HepG2 (cell line): ENCODE data around the gene IL11RA. TPM values are rescaled to one million over a fixed set of nuclear protein-coding genes. Genes with fewer than 3 reads are reported as not detected.
A peak's percentile ranks its signal among the peaks of the same experiment; 100 is the strongest.

Experiments used
- ATM ChIP-seq: fragments of 450-650 bp; IDR thresholded peaks from 2 replicates; pipeline ENCODE4 v1.7.1; 2017; ENCODE audit warnings: mild to moderate bottlenecking, borderline replicate concordance
- BCL6 ChIP-seq: IDR thresholded peaks from 2 replicates; pipeline ENCODE4 v1.6.1; 2016; ENCODE audit warnings: missing genetic modification reagents, missing compliant biosample characterization
- CBFB ChIP-seq: sonication (generic); formaldehyde crosslinking; IDR thresholded peaks from 2 replicates; pipeline ENCODE4 v1.4.0; 2020; ENCODE audit warnings: missing genetic modification reagents
- CEBPB ChIP-seq: IDR thresholded peaks from 2 replicates; pipeline ENCODE4 v1.6.1; 2011; ENCODE audit warnings: low read depth, low read length, improper control_type of control experiment, borderline replicate concordance
- EP300 ChIP-seq, 3 experiments: sonication (generic) in 1 of 3; formaldehyde crosslinking in 1 of 3; IDR thresholded peaks; 2 replicates each; pipeline versions ENCODE4 v1.5.1 to v1.6.1; 2011 to 2020; ENCODE audit warnings: low read depth in 2 of 3, low read length in 2 of 3, borderline replicate concordance in 1 of 3, improper control_type of control experiment in 1 of 3, mild to moderate bottlenecking in 1 of 3, missing genetic modification reagents in 1 of 3, moderate library complexity in 1 of 3
- HNF4G ChIP-seq, 2 experiments: sonication (generic) in 1 of 2; formaldehyde crosslinking in 1 of 2; IDR thresholded peaks; 2 replicates each; pipeline versions ENCODE4 v1.4.0 to v1.6.1; 2011 to 2020; ENCODE audit warnings: borderline replicate concordance in 2 of 2, low read depth in 2 of 2, mild to moderate bottlenecking in 2 of 2, low read length in 1 of 2, missing genetic modification reagents in 1 of 2, moderate library complexity in 1 of 2
- KDM4B ChIP-seq: sonication (generic); formaldehyde crosslinking; IDR thresholded peaks from 2 replicates; pipeline ENCODE4 v1.4.0; 2020; ENCODE audit warnings: missing genetic modification reagents
- MAZ ChIP-seq, 2 experiments: sonication (generic) in 1 of 2; formaldehyde crosslinking in 1 of 2; IDR thresholded peaks; 2 replicates each; pipeline versions ENCODE4 v1.5.0 to v1.6.1; 2012 to 2020; ENCODE audit warnings: low read depth in 2 of 2, mild to moderate bottlenecking in 2 of 2, borderline replicate concordance in 1 of 2, improper control_type of control experiment in 1 of 2, low read length in 1 of 2, missing genetic modification reagents in 1 of 2, moderate library complexity in 1 of 2
- MBNL3 ChIP-seq: fragments of 250-450 bp; sonication (Bioruptor Pico); conservative IDR thresholded peaks from 2 replicates; pipeline ENCODE4 v1.8.0; 2022; ENCODE audit warnings: mild to moderate bottlenecking, inconsistent platforms
- MEIS1 ChIP-seq: sonication (generic); formaldehyde crosslinking; IDR thresholded peaks from 2 replicates; pipeline ENCODE4 v1.9.0; 2021; ENCODE audit warnings: mild to moderate bottlenecking, missing genetic modification reagents, moderate library complexity, borderline replicate concordance
- MLLT10 ChIP-seq: sonication (generic); formaldehyde crosslinking; IDR thresholded peaks from 2 replicates; pipeline ENCODE4 v1.4.0; 2020; ENCODE audit warnings: missing genetic modification reagents
- PPARG ChIP-seq: conservative IDR thresholded peaks from 2 replicates; pipeline ENCODE4 v1.6.1; 2016; ENCODE audit warnings: missing biosample characterization, missing genetic modification reagents
- RORA ChIP-seq: sonication (generic); formaldehyde crosslinking; IDR thresholded peaks from 2 replicates; pipeline ENCODE4 v1.5.0; 2020; ENCODE audit warnings: mild to moderate bottlenecking, missing genetic modification reagents, moderate library complexity
- RXRA ChIP-seq: sonication (generic); formaldehyde crosslinking; IDR thresholded peaks from 2 replicates; pipeline ENCODE4 v1.5.1; 2020; ENCODE audit warnings: missing genetic modification reagents
- SKI ChIP-seq: fragments of 450-650 bp; IDR thresholded peaks from one replicate; pipeline ENCODE4 v1.6.1; 2018; ENCODE audit warnings: mild to moderate bottlenecking; ENCODE audit not compliant: partially characterized antibody
- SMC3 ChIP-seq: IDR thresholded peaks from 2 replicates; pipeline ENCODE4 v1.6.1; 2011; ENCODE audit warnings: low read length, improper control_type of control experiment
- ZMYM3 ChIP-seq: sonication (generic); formaldehyde crosslinking; IDR thresholded peaks from 2 replicates; pipeline ENCODE4 v1.5.1; 2020; ENCODE audit warnings: mild to moderate bottlenecking, missing genetic modification reagents
- ZNF136 ChIP-seq: sonication (generic); formaldehyde crosslinking; IDR thresholded peaks from 2 replicates; pipeline ENCODE4 v1.8.1; 2022; ENCODE audit warnings: low read depth, mild to moderate bottlenecking, moderate library complexity, missing genetic modification reagents
- ZNF225 ChIP-seq: sonication (generic); formaldehyde crosslinking; IDR thresholded peaks from 2 replicates; pipeline ENCODE4 v1.4.0; 2020; ENCODE audit warnings: mild to moderate bottlenecking, missing genetic modification reagents
- ZNF264 ChIP-seq: sonication (generic); formaldehyde crosslinking; IDR thresholded peaks from 2 replicates; pipeline ENCODE4 v1.4.0; 2020; ENCODE audit warnings: missing genetic modification reagents
- ZNF367 ChIP-seq: sonication (generic); formaldehyde crosslinking; IDR thresholded peaks from 2 replicates; pipeline ENCODE4 v1.4.0; 2020; ENCODE audit warnings: missing genetic modification reagents, borderline replicate concordance
- ZNF614 ChIP-seq: IDR thresholded peaks from 2 replicates; pipeline ENCODE4 v1.6.1; 2018; ENCODE audit warnings: missing biosample characterization, missing genetic modification reagents, inconsistent platforms, borderline replicate concordance
- ZNF788 ChIP-seq: sonication (generic); formaldehyde crosslinking; IDR thresholded peaks from 2 replicates; pipeline ENCODE4 v1.5.0; 2020; ENCODE audit warnings: mild to moderate bottlenecking, missing genetic modification reagents, borderline replicate concordance
- polyA plus RNA-seq, 8 experiments: library from polyadenylated mRNA; depleted of rRNA in 3 of 8; stranded (reverse) in 7 of 8; unstranded in 1 of 8; fragments of >200 nt; fragmentation: Illumina TruSeq in 4 of 8; extraction: Trizol in 4 of 8; gene quantifications; 2 replicates each; pipeline versions ENCODE4 v1.2.1 to v1.2.3, GENCODE V29; 2011 to 2016; ENCODE audit warnings: low read depth in 4 of 8, missing spikeins in 1 of 8, mixed read lengths in 1 of 8; ENCODE audit not compliant: insufficient read depth in 1 of 8
- total RNA-seq, 5 experiments: library from RNA; depleted of rRNA; stranded (reverse); fragments of >200 nt; fragmentation: Illumina TruSeq; extraction: Trizol; gene quantifications; 2 replicates each; pipeline ENCODE4 v1.2.3, GENCODE V29; 2016; ENCODE audit warnings: low read depth in 1 of 5
- TF ChIP-seq, protein P1 (sequence below): sonication (generic); formaldehyde crosslinking; IDR thresholded peaks from 2 replicates; pipeline ENCODE4 v1.5.0; 2020; ENCODE audit warnings: missing genetic modification reagents
- TF ChIP-seq, protein P2 (sequence below): IDR thresholded peaks from 2 replicates; pipeline ENCODE4 v1.6.1; 2018; ENCODE audit warnings: missing genetic modification reagents, mild to moderate bottlenecking, missing compliant biosample characterization
- TF ChIP-seq, protein P3 (sequence below): sonication (generic); formaldehyde crosslinking; IDR thresholded peaks from 2 replicates; pipeline ENCODE4 v1.4.0; 2020; ENCODE audit warnings: missing genetic modification reagents

IL11RA gene
- total and polyA plus RNA-seq, 2 of the 13 experiments (the other 11 are each of a cell fraction or from before 2014, with no cell fraction given): 2.0 to 4.2 TPM

DNA sequence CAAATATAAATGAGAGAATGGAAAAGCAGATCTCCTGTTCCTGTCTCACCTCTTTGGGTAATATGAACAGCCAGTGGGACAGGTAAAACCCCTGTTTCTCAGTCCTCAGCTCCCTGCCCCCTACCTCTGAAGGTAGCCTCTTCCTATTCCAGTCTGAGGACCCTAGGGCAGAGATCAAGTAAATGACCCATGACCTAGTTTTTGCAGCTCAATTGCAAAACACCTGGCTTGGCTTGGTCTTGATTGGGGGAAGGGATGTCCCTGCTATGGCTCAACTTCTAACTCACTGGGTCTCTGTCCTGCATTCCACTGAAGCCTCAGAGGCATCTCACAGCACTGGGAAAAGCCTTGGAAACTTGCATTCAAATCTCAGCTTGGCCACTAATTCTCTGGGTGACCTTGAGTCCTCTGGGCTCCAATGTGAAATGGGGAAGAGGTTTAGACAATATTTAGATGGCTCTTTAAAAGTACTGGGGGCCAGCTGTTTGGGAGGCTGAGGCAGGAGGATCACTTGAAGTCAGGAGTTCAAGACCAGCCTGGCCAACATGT lies 7.1 kb upstream of the IL11RA start (continued):
- TF ChIP-seq ZMYM3 (CRISPR knock-in tag) (peak; percentile 65), MAZ (IDR thresholded peaks at IDR 0.05; ENCODE audit: borderline replicate concordance, low read depth, low read length) (no peak), MAZ (CRISPR knock-in tag; IDR thresholded peaks at IDR 0.05; ENCODE audit: low read depth) (peak; percentile 53; the same call in 1 of the 2 replicates), SKI (peak; percentile 85), ZNF788 (CRISPR knock-in tag) (peak; percentile 79; the same call in 1 of the 2 replicates), ZNF136 (no peak), PPARG (peak; percentile 99), ZNF225 (CRISPR knock-in tag) (no peak), SMC3 (peak; percentile 20), ZNF614 (no peak; the same call in 1 of the 2 replicates), CEBPB (peak; percentile 97), MBNL3 (CRISPR knock-in tag) (no peak), ZNF367 (CRISPR knock-in tag) (no peak), RXRA (peak; percentile 96), RORA (peak; percentile 89; the same call in 1 of the 2 replicates), CBFB (no peak), BCL6 (CRISPR knock-in tag) (peak; percentile 85), MEIS1 (CRISPR knock-in tag) (no peak), MLLT10 (CRISPR knock-in tag) (no peak), ATM (no peak), EP300 (IDR thresholded peaks at IDR 0.05; ENCODE audit: low read depth in 2 of 2, low read length in 2 of 2) (peak; percentile 80 to 86), EP300 (CRISPR knock-in tag; IDR thresholded peaks at IDR 0.05; ENCODE audit: borderline replicate concordance) (peak; percentile 67; the same call in 1 of the 2 replicates), KDM4B (no peak), HNF4G (IDR thresholded peaks at IDR 0.05; ENCODE audit: borderline replicate concordance, low read depth, low read length) (peak; percentile 93), HNF4G (CRISPR knock-in tag; IDR thresholded peaks at IDR 0.05; ENCODE audit: borderline replicate concordance, low read depth) (peak; percentile 73; the same call in 1 of the 2 replicates), ZNF264 (CRISPR knock-in tag) (0 out of 2 replicates have a peak, but pooled peaks have one; percentile 42)
- TF ChIP-seq, protein P1, sequence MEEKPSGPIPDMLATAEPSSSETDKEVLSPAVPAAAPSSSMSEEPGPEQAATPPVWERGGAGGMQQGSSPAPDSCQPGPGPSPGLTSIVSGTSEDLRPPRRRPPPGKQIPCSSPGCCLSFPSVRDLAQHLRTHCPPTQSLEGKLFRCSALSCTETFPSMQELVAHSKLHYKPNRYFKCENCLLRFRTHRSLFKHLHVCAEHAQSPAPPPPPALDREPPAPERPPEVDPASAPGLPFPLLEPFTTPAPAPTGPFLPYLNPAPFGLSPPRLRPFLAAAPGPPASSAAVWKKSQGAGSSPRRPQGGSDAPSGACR (CRISPR knock-in tag): 0 out of 2 replicates have a peak, but pooled peaks have one; percentile 59
- TF ChIP-seq, protein P2, sequence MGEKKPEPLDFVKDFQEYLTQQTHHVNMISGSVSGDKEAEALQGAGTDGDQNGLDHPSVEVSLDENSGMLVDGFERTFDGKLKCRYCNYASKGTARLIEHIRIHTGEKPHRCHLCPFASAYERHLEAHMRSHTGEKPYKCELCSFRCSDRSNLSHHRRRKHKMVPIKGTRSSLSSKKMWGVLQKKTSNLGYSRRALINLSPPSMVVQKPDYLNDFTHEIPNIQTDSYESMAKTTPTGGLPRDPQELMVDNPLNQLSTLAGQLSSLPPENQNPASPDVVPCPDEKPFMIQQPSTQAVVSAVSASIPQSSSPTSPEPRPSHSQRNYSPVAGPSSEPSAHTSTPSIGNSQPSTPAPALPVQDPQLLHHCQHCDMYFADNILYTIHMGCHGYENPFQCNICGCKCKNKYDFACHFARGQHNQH: peak; percentile 20; the same call in 1 of the 2 replicates
- TF ChIP-seq, protein P3, sequence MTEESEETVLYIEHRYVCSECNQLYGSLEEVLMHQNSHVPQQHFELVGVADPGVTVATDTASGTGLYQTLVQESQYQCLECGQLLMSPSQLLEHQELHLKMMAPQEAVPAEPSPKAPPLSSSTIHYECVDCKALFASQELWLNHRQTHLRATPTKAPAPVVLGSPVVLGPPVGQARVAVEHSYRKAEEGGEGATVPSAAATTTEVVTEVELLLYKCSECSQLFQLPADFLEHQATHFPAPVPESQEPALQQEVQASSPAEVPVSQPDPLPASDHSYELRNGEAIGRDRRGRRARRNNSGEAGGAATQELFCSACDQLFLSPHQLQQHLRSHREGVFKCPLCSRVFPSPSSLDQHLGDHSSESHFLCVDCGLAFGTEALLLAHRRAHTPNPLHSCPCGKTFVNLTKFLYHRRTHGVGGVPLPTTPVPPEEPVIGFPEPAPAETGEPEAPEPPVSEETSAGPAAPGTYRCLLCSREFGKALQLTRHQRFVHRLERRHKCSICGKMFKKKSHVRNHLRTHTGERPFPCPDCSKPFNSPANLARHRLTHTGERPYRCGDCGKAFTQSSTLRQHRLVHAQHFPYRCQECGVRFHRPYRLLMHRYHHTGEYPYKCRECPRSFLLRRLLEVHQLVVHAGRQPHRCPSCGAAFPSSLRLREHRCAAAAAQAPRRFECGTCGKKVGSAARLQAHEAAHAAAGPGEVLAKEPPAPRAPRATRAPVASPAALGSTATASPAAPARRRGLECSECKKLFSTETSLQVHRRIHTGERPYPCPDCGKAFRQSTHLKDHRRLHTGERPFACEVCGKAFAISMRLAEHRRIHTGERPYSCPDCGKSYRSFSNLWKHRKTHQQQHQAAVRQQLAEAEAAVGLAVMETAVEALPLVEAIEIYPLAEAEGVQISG: peak; percentile 51
